ENCODE results near the gene IDUA.

The IDUA gene

DNA sequence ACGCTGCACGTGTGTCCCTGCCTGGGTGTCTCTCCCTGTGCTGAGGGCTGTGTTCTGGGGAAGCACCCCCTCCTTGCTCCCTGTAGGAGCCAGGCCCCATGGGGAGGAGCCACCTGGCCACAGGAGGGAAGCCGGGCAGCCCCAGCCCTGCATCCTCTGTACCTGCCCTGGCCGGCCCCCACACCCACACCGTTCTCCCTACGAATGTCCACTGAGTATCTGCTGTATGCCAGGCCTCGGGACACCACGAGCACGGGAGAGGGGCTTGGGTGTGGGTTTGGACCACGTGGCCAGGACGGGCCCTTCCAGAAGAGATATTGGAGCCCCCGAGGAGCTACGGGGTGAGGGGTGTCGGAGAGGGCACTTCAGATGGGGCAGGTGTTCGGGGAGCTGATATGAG is 30.9 kb downstream of the IDUA start:
- no peak for DNase-seq

DNA sequence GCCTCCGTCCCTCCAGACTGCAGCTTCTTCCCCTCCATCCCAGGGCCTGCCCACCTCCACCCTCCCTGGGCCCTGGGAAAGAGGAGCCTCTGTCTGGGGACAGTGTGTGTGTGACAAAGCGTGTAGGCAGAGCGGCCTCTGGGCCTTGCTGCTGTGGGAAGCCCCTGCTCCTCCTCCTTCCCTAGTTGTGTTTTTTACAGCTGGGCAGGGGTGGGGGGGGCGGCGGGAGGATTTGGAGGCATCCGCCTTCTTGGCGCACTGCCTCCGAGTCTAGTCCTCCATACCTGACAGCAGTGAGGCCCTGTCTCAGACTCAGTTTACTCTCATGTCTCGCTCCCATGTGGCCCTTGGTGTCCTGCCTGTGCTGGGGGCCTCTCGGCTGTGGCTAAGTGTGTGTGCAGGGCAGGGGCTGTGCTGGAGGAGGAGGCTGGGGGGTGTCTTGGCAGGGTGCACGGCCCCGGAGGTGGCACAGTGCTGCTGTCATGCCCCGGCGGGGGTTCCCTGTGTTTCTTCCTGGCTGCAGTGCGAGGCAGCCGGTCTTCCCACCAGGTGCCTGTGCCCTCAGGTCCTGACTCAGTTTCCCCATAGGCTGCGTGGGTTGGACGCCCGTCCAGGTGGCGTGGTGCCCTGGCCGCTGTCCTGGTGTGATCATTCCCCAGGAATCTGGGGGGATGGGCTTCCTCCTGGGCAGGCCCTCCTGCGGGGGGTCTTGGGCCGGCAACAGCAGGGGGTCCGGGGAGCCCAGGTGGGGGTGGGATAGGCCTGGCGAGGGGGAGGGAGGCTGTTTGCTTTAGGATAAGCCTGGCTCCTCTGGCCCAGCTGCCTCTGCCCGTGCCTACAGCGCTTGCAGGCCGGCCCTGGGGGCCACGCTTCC is 31.5 kb downstream of the IDUA start:
- DNase-seq: no peak

DNA sequence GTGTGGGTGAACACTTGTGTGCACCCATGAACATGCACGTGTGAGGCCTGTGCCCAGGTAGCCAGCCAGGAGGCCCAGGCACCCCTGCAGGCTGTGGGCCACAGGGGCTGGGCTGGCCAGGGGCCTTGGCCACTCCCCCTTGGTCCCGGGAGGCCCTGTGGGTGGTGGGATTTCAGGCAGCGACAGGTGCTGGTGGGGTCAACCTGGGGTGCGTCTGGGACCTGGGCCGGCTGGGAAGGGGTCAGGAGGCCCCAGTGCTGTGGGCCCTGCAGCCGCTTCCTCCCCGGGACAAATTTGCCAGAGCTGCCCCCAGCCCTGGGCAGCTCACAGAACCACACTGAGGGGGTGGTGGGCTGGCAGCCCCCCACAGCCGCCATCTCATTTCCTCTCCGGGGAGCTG is 32.5 kb downstream of the IDUA start:
- DNase-seq: no peak

DNA sequence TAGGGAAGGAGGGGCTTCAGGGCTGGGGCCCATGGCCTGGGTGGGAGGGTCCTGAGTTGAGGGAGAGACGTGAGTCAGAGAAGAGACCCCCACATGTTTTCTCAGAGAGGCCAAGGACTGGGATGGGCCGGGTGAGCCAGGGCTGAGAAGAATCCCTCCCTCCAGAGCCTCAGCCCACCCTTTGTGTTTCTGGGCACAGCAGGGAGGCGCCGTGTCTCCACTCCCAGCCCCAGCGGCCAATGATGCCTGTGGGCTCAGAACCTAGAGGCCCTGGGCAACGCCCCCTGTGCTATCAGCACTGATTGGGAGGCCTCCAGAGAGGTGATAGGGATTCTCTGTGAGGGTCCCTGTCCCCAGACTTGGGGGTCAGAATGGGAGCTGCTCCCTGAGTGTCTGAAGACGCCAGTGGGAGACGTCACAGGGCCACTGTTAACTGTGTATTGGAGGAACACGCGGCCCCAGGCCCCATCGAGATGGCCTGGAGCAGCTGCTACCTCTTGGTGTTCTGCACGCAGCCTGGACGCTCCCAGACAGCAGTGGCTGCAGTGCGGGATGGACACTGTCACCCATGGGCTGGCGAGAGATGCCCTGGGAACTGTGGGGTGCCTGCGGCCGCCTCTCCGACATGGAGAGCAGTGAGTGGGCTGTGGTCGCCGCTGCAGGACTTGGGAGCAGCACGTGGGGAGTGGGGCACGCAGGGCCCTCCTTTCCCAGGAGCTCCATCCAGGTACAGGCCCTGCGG is 33.1 kb downstream of the IDUA start:
- DNase-seq: no peak

DNA sequence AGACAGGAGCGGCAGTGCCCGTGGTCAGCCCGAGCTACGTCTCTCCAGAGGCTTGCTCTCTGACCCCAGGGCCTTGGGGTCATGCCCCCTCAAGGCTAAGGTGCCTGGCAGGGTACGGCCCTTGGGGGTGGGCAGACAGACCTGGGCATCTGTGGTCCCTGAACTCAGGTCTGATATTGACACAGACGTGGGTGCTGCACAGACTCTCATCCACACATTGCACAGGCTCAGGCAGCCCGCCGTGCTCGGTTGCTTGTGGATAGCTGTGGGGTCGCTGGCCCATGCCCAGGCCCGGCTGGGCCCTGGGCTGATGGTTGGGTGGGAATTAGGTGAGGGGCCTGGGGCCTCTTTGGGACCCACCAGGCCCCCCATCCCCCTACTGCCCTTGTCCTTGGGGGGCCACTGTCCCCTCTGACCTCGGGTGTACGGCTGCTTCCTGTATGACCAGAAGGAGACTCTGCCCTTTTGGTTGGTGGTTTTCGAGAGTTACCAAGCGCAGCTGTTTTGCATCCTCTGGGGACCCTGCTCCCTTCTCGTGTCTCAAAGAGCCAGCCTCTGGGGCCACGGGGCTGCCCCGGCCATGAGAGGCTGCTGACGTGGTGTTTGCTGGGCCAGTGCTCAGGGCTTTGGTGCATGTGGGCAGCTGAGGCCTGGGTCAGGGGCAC is 34.7 kb downstream of the IDUA start:
- no peak for DNase-seq

DNA sequence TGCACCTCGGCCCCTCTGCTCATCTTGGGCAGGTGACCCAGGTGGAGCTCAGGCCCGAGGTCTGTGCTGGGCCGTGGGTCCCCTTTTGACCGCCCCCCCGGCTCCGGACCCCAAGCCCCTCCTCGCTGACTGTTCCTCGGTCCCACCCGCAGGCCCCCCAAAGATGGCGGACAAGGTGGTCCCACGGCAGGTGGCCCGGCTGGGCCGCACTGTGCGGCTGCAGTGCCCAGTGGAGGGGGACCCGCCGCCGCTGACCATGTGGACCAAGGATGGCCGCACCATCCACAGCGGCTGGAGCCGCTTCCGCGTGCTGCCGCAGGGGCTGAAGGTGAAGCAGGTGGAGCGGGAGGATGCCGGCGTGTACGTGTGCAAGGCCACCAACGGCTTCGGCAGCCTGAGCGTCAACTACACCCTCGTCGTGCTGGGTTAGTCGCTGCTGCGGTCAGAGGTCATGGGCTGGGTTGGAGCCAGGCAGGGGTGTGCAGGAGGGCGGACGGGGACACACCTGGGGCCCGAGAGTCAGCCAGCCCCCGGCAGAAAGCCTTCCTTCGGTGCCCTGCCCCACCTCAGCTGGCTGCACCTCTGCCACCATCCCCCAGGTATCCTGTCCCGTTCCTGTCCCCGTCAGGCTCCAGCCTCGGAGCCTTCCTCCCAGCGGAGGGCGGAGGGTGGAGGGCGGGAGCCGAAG is 35.4 kb downstream of the IDUA start:
- DNase-seq: no peak

DNA sequence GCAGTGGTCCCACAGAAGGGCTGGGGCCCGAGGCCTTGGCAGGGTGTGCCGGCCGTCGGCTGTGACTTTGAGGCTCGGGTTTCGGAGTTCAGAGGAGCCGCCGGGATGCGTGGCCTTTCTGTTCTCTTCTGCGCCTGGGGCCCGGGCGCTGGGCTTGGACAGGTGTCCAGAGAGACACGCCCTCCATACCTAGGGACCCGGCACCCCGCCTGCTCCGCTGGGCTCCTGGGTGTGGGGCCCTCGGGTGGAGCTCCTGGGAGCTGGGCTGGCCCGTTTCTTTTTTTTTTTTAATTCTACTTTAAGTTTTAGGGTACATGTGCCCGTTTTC is 35.9 kb downstream of the IDUA start:
- DNase-seq: no peak

DNA sequence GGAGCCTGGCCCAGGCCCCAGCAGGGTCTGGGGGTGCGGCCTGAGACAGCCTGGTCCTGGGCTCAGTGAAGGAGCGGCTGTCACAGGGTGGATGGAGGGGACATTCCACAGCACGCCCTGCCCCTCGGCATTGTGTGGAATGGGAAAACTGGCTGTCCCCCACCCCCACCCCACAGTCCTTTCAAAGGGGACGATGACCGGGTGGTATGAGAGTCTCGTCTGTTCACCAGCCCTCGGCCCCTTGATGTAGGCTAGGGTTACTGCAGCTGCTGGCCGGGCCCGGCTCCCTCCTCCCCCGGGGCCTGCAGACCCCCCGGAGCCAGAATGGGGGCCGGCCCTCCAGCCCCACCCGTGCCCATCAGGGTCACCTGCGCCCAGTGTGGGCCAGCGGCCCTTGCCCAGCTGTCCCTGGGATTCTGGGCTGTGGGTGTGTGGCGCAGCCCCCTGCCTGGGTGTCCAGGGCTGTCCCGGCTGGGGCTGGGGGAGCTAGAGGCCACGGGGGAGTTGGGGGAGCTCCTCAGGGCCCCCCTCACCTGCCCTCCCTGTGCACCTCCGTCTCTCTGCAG is 36.3 kb downstream of the IDUA start:
- no peak for DNase-seq

DNA sequence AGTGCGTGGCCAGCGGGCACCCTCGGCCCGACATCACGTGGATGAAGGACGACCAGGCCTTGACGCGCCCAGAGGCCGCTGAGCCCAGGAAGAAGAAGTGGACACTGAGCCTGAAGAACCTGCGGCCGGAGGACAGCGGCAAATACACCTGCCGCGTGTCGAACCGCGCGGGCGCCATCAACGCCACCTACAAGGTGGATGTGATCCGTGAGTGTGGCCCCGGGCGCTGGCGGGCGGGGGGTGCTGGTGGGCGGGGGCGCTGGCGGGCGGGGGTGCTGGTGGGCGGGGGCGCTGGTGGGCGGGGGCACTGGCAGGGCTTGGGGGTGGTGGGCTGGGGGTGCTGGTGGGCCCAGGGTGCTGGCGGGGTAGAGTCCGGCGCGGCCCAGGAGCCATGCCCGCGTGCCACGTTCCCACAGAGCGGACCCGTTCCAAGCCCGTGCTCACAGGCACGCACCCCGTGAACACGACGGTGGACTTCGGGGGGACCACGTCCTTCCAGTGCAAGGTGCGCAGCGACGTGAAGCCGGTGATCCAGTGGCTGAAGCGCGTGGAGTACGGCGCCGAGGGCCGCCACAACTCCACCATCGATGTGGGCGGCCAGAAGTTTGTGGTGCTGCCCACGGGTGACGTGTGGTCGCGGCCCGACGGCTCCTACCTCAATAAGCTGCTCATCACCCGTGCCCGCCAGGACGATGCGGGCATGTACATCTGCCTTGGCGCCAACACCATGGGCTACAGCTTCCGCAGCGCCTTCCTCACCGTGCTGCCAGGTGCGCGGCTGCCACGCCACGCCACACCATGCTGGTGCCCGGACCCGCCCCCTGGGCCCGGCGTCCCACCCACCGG is 37.3 kb downstream of the IDUA start:
- no peak for DNase-seq

DNA sequence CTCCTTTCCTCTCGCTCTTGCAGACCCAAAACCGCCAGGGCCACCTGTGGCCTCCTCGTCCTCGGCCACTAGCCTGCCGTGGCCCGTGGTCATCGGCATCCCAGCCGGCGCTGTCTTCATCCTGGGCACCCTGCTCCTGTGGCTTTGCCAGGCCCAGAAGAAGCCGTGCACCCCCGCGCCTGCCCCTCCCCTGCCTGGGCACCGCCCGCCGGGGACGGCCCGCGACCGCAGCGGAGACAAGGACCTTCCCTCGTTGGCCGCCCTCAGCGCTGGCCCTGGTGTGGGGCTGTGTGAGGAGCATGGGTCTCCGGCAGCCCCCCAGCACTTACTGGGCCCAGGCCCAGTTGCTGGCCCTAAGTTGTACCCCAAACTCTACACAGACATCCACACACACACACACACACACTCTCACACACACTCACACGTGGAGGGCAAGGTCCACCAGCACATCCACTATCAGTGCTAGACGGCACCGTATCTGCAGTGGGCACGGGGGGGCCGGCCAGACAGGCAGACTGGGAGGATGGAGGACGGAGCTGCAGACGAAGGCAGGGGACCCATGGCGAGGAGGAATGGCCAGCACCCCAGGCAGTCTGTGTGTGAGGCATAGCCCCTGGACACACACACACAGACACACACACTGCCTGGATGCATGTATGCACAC is 38.2 kb downstream of the IDUA start:
- DNase-seq: no peak

DNA sequence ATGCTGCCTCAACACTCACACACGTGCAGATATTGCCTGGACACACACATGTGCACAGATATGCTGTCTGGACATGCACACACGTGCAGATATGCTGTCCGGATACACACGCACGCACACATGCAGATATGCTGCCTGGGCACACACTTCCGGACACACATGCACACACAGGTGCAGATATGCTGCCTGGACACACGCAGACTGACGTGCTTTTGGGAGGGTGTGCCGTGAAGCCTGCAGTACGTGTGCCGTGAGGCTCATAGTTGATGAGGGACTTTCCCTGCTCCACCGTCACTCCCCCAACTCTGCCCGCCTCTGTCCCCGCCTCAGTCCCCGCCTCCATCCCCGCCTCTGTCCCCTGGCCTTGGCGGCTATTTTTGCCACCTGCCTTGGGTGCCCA is 39.3 kb downstream of the IDUA start:
- DNase-seq: no peak

DNA sequence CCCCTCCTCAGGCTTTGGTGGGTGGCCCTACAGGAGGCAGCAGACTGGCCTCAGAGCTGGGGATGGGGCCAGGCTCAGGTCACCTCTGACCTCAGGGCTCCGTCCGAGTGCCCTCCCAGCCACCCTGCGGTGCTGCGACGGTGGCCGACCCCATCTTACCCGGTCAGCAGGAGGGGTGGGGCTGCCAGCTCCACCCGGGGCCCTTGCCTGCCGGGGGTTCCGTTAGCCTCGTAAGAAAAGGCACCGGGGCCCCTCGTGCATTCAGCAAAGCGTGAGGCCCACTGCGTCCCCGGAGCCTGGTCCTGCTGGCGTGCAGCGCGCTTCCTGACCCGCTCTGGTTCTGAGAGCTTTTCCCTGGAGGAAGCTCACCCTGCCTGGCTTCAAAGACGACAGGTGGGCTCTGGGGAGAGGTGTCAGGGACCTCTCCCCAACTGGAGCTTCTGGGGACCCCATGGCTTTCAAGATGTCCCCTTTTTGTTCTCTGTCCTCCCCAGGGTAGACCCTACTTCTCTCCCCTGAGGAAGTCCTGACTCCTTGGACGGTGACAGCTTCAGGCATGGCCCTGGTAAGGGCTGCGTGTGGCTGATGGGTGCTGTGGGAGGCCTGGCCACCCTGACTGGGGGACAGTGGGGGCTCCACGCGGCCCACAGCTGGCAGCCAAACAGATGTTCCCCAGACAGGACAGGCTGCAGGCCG is 40.5 kb downstream of the IDUA start:
- DNase-seq: no peak

DNA sequence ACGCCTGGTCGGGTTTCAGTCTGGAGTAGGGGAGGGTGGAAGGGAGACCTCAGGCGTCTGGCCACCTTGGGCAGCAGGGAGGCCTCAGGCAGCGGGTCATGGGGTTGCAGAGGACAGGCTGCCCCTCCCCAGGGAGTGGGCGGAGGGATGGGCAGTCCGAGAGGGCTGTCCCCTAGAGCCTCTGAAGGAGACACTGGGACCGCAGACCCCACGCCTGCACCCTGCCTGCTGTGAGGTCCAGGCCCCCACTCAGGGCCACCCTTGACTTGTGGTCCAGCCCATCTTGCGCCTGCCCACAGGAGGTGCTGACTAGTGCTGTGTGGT is 41.0 kb downstream of the IDUA start:
- DNase-seq: no peak

DNA sequence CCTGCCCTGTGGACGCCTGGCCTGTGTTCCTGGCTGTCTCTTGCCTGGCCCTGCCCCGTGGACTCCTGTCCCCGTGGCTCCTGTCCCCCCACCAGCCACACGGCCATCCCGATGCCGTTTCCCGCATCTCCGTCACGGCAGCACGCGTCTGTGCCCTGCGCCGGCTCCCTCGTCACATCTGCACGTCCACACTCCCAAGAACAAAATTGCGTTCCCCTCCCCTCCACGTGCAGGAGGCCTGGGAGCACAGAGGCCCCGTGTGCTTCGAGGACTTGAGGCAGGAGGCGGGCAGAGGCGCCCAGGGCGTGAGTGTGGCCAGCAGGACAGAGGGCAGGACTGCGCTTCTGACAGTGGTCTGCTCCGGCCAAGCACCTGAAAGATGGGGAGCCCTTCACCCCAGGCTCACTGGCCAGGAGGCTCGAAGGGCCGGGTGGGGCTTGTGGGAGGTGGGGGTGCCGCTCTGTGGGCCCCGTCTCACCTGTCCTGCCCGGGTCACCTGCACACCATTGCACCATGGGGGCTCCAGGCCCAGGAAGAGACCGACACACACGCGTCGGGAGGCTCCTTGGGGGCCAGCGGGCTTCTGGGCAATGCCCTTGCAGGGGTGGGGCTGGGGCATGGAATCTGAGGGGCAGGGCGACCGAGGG is 41.9 kb downstream of the IDUA start:
- DNase-seq: no peak

DNA sequence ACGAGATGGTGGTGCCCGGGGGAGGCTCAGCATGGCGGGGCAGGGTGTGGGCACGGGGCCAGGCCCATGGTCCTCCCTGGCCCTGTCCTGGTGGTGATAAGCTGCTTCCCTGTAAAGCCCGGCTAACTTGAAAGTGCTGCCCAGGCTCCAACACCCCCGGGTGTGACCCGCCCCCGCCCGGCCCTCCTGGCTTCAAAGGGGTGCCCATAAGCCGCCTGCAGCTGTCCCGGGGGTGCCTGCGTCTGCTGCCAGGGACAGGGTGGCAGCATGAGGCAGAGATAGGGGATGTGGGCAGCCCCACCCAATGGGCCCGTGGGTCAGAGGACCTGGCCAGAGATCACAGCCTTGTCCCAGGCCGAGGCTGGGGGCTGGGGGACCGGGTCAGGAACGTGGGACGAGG is 42.7 kb downstream of the IDUA start:
- no peak for DNase-seq

DNA sequence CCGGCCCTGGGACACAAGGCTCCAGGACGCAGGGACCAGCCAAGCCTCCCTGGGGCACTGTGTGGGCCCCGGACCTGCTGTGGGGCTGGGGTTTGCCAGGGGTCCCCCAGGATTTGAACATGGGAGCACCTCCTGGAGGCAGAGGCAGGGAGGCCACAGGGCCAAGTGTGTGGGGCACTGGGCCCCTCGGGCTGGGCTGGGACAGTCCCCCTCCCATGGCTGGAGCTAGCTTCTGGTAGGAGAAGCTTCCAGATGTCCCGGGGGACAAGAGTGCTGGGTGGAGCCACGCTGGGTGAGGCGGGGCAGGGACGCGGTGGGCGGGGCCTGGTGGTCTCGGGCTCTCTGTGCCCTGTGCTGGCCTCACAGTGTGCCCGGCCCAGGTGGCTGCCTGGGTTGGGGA is 43.2 kb downstream of the IDUA start:
- DNase-seq: no peak

DNA sequence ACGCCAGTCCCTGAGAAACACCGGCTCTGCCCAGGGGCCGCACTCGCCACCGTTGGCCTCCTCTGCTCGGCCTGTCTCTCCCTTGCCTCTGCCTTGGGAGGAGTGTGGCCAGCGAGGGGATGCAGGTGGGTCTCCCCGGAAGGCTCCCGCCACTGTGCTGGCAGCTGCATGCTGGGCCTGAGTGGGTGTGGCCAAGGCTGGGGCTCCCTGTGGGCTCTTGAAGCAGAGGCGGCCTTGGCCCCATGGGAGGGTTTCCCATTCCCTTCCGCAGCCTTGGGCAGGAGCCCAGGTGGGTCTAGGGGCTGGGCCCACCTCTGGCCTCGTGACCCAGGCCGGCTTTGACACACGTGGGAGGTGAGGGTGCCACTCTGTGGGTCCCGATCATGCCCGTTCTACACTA is 43.7 kb downstream of the IDUA start:
- no peak for DNase-seq

DNA sequence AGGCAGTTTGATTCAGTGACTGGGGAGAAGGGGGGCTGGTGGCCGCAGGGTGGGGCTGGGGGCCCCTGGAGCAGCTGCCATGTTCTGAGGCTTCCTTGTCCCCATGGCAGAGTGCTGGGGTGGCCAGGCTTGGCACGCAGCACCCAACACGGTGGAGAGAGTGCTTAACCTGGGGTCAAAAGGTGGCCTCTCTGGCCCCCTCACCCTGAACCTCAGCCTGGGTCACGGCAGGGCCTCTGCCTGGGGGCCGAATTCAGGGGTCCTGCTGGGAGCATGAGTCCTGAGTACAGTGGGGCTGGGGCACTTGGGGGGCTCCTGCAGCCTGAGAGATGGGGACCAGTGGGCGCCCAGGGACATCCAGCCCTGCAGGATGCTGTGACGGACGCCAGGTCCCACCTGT is 44.5 kb downstream of the IDUA start:
- DNase-seq: no peak

DNA sequence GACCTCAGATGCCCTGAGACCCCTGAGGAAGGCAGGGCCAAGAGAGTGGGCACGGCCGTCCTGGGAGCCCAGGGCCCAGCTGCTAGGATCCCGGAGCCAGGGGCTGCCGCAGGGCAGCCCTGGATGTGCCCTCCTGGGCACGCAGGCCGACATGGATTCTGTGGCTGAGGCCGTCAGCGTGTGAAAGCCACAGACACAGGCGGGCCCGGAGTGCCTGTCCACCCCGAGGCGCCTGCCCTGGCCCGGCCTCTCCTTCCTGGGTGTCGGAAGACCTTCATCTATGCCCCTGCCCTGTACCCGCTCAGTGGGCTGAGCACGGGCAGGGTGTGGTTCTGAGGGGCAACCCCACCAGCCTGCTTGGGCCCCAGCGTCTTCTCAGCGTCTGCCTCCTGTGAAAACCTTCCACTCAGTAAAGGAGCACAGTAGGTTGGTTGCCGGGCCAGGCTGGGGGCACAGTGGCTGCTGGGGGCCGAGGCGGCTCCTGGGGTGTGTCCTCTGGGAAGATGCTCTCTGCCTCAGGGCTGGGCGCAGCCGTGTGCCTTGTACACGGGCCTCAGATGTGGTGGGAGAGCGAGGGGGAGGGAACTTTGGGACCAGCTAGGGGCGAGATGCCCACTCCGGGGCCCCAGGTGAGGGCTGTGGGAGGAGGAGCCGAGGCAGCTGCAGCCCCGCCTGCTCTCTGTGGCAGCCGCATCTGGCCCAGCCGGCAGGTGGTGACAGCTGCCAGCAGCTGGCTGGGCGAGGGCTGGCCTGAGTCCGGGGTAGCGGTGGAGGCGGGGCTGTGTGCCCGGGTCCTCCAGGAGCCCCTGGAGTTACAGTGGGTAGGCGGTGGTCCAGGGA is 45.3 kb downstream of the IDUA start:
- no peak for DNase-seq

DNA sequence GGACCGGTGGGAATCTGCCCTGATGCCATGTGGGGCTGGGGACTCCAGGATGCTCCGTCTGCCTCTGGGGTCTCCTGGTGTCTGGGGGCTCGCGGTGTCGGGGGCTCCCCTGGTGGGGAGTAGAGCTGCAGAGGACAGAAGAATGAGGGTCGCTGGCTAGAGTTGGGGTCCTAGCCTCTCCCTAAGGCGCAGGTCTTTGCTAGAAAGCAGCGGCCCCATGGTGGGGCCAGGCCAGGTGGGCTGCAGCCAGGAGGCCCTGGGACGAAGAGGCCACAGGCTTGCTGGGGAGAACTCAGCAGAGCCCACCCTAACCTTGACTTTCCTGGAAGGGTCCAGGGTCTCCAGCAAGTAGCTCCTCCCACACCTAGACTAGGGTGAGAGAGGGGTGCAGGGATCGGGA is 46.0 kb downstream of the IDUA start:
- DNase-seq: no peak
